Measurements from ENCODE around the gene TSEN15.

The TSEN15 gene

GRCh38 chr1:184051485-184052193 lies at the start of gene TSEN15:
Gene TSEN15 (plus strand): TSS chr1:184051730. CDS start chr1:184051756, 26 bp downstream.
- peak within 1 kb of the TSS; percentile 91 for H3K4me3 ChIP-seq (ENCODE audit: low read depth, low read length)
- H3K4me1 ChIP-seq (ENCODE audit: control insufficient read depth, insufficient read depth, low read length, unreplicated experiment): peaks cover 22% of the 10 kb centered on the region
- H3K79me2 ChIP-seq (ENCODE audit: control insufficient read depth, insufficient read depth, low read length, unreplicated experiment): peaks cover 31% of the 10 kb centered on the region
- peak within 1 kb of the TSS; percentile 66 for H3K27ac ChIP-seq (ENCODE audit: low read depth, low read length)
- H2AFZ ChIP-seq (ENCODE audit: low read length, unreplicated experiment): peak within 1 kb of the TSS; percentile 93
- peaks cover 9% of the 10 kb centered on the region for H3K36me3 ChIP-seq (ENCODE audit: insufficient read depth, low read length)
- H3K27me3 ChIP-seq (ENCODE audit: insufficient read depth, low read length): no peaks in the 10 kb centered on the region

GRCh38 chr1:184002071-184002470 lies 49.5 kb upstream of the TSEN15 start:
- Histone ChIP-seq H2AFZ (ENCODE audit: low read length, unreplicated experiment) (peak overlapping the region; percentile 83), H3K27me3 (ENCODE audit: insufficient read depth, low read length) (no peaks in the 10 kb centered on the region), H3K27ac (ENCODE audit: low read depth, low read length) (peak overlapping the region; percentile 27), H3K4me1 (ENCODE audit: control insufficient read depth, insufficient read depth, low read length, unreplicated experiment) (peaks cover 14% of the 10 kb centered on the region), H3K79me2 (ENCODE audit: control insufficient read depth, insufficient read depth, low read length, unreplicated experiment) (no peaks in the 10 kb centered on the region), H3K36me3 (ENCODE audit: insufficient read depth, low read length) (no peaks in the 10 kb centered on the region), H3K4me3 (ENCODE audit: low read depth, low read length) (no peak overlapping the region)

- Histone ChIP-seq H3K27ac (ENCODE audit: low read depth, low read length) (no peak overlapping the region), H2AFZ (ENCODE audit: low read length, unreplicated experiment) (no peak overlapping the region), H3K27me3 (ENCODE audit: insufficient read depth, low read length) (no peaks in the 10 kb centered on the region), H3K4me3 (ENCODE audit: low read depth, low read length) (no peak overlapping the region), H3K36me3 (ENCODE audit: insufficient read depth, low read length) (no peaks in the 10 kb centered on the region), H3K4me1 (ENCODE audit: control insufficient read depth, insufficient read depth, low read length, unreplicated experiment) (peaks cover 14% of the 10 kb centered on the region), H3K79me2 (ENCODE audit: control insufficient read depth, insufficient read depth, low read length, unreplicated experiment) (no peaks in the 10 kb centered on the region)
Measured at GRCh38 chr1:184004935-184005334, 46.6 kb upstream of the TSEN15 start.

GRCh38 chr1:184005506-184005905 lies 46.0 kb upstream of the TSEN15 start:
- no peaks in the 10 kb centered on the region for H3K79me2 ChIP-seq (ENCODE audit: control insufficient read depth, insufficient read depth, low read length, unreplicated experiment)
- no peak overlapping the region for H2AFZ ChIP-seq (ENCODE audit: low read length, unreplicated experiment)

GRCh38 chr1:184010788-184011187 lies 40.7 kb upstream of the TSEN15 start:
- H3K27me3 ChIP-seq (ENCODE audit: insufficient read depth, low read length): no peaks in the 10 kb centered on the region
- no peaks in the 10 kb centered on the region for H3K4me1 ChIP-seq (ENCODE audit: control insufficient read depth, insufficient read depth, low read length, unreplicated experiment)
- no peaks in the 10 kb centered on the region for H3K36me3 ChIP-seq (ENCODE audit: insufficient read depth, low read length)
- no peaks in the 10 kb centered on the region for H3K79me2 ChIP-seq (ENCODE audit: control insufficient read depth, insufficient read depth, low read length, unreplicated experiment)
- H3K27ac ChIP-seq (ENCODE audit: low read depth, low read length): no peak overlapping the region
- no peak overlapping the region for H3K4me3 ChIP-seq (ENCODE audit: low read depth, low read length)
- no peak overlapping the region for H2AFZ ChIP-seq (ENCODE audit: low read length, unreplicated experiment)

More at GRCh38 chr1:184005506-184005905, 46.0 kb upstream of the TSEN15 start:
- Histone ChIP-seq H3K4me3 (ENCODE audit: low read depth, low read length) (no peak overlapping the region), H3K4me1 (ENCODE audit: control insufficient read depth, insufficient read depth, low read length, unreplicated experiment) (peaks cover 14% of the 10 kb centered on the region), H3K27ac (ENCODE audit: low read depth, low read length) (no peak overlapping the region), H3K36me3 (ENCODE audit: insufficient read depth, low read length) (no peaks in the 10 kb centered on the region), H3K27me3 (ENCODE audit: insufficient read depth, low read length) (no peaks in the 10 kb centered on the region)

- Histone ChIP-seq H3K27ac (ENCODE audit: low read depth, low read length) (no peak overlapping the region), H3K4me3 (ENCODE audit: low read depth, low read length) (no peak overlapping the region), H3K79me2 (ENCODE audit: control insufficient read depth, insufficient read depth, low read length, unreplicated experiment) (no peaks in the 10 kb centered on the region), H2AFZ (ENCODE audit: low read length, unreplicated experiment) (no peak overlapping the region), H3K4me1 (ENCODE audit: control insufficient read depth, insufficient read depth, low read length, unreplicated experiment) (no peaks in the 10 kb centered on the region), H3K36me3 (ENCODE audit: insufficient read depth, low read length) (no peaks in the 10 kb centered on the region), H3K27me3 (ENCODE audit: insufficient read depth, low read length) (no peaks in the 10 kb centered on the region)
Measured at GRCh38 chr1:184012187-184012586, 39.3 kb upstream of the TSEN15 start.

GRCh38 chr1:184014271-184014670 lies 37.3 kb upstream of the TSEN15 start:
- no peak overlapping the region for H3K4me3 ChIP-seq (ENCODE audit: low read depth, low read length)
- H3K79me2 ChIP-seq (ENCODE audit: control insufficient read depth, insufficient read depth, low read length, unreplicated experiment): no peaks in the 10 kb centered on the region
- no peaks in the 10 kb centered on the region for H3K4me1 ChIP-seq (ENCODE audit: control insufficient read depth, insufficient read depth, low read length, unreplicated experiment)
- H3K36me3 ChIP-seq (ENCODE audit: insufficient read depth, low read length): no peaks in the 10 kb centered on the region
- no peak overlapping the region for H2AFZ ChIP-seq (ENCODE audit: low read length, unreplicated experiment)
- H3K27ac ChIP-seq (ENCODE audit: low read depth, low read length): no peak overlapping the region
- H3K27me3 ChIP-seq (ENCODE audit: insufficient read depth, low read length): no peaks in the 10 kb centered on the region

GRCh38 chr1:184016169-184016568 lies 35.4 kb upstream of the TSEN15 start:
- H3K27me3 ChIP-seq (ENCODE audit: insufficient read depth, low read length): no peaks in the 10 kb centered on the region
- no peaks in the 10 kb centered on the region for H3K4me1 ChIP-seq (ENCODE audit: control insufficient read depth, insufficient read depth, low read length, unreplicated experiment)
- H3K79me2 ChIP-seq (ENCODE audit: control insufficient read depth, insufficient read depth, low read length, unreplicated experiment): no peaks in the 10 kb centered on the region
- H3K36me3 ChIP-seq (ENCODE audit: insufficient read depth, low read length): no peaks in the 10 kb centered on the region
- no peak overlapping the region for H3K4me3 ChIP-seq (ENCODE audit: low read depth, low read length)
- no peak overlapping the region for H2AFZ ChIP-seq (ENCODE audit: low read length, unreplicated experiment)
- H3K27ac ChIP-seq (ENCODE audit: low read depth, low read length): no peak overlapping the region

GRCh38 chr1:184017306-184017705 lies 34.2 kb upstream of the TSEN15 start:
- H3K27me3 ChIP-seq (ENCODE audit: insufficient read depth, low read length): no peaks in the 10 kb centered on the region
- H3K4me1 ChIP-seq (ENCODE audit: control insufficient read depth, insufficient read depth, low read length, unreplicated experiment): no peaks in the 10 kb centered on the region
- H3K36me3 ChIP-seq (ENCODE audit: insufficient read depth, low read length): no peaks in the 10 kb centered on the region
- H3K79me2 ChIP-seq (ENCODE audit: control insufficient read depth, insufficient read depth, low read length, unreplicated experiment): no peaks in the 10 kb centered on the region
- H3K27ac ChIP-seq (ENCODE audit: low read depth, low read length): no peak overlapping the region
- H3K4me3 ChIP-seq (ENCODE audit: low read depth, low read length): no peak overlapping the region
- H2AFZ ChIP-seq (ENCODE audit: low read length, unreplicated experiment): no peak overlapping the region

GRCh38 chr1:184018622-184019021 lies 32.9 kb upstream of the TSEN15 start:
- Histone ChIP-seq H3K4me1 (ENCODE audit: control insufficient read depth, insufficient read depth, low read length, unreplicated experiment) (no peaks in the 10 kb centered on the region), H3K36me3 (ENCODE audit: insufficient read depth, low read length) (no peaks in the 10 kb centered on the region), H2AFZ (ENCODE audit: low read length, unreplicated experiment) (no peak overlapping the region), H3K27me3 (ENCODE audit: insufficient read depth, low read length) (no peaks in the 10 kb centered on the region), H3K79me2 (ENCODE audit: control insufficient read depth, insufficient read depth, low read length, unreplicated experiment) (no peaks in the 10 kb centered on the region), H3K4me3 (ENCODE audit: low read depth, low read length) (no peak overlapping the region), H3K27ac (ENCODE audit: low read depth, low read length) (no peak overlapping the region)

- H3K27ac ChIP-seq (ENCODE audit: low read depth, low read length): no peak overlapping the region
- no peaks in the 10 kb centered on the region for H3K4me1 ChIP-seq (ENCODE audit: control insufficient read depth, insufficient read depth, low read length, unreplicated experiment)
- no peaks in the 10 kb centered on the region for H3K79me2 ChIP-seq (ENCODE audit: control insufficient read depth, insufficient read depth, low read length, unreplicated experiment)
- no peaks in the 10 kb centered on the region for H3K27me3 ChIP-seq (ENCODE audit: insufficient read depth, low read length)
- H3K4me3 ChIP-seq (ENCODE audit: low read depth, low read length): no peak overlapping the region
- no peaks in the 10 kb centered on the region for H3K36me3 ChIP-seq (ENCODE audit: insufficient read depth, low read length)
- no peak overlapping the region for H2AFZ ChIP-seq (ENCODE audit: low read length, unreplicated experiment)
Measured at GRCh38 chr1:184019069-184019468, 32.5 kb upstream of the TSEN15 start.

All from ACC112 (cell line).